Stimulated activated CD4-positive, alpha-beta T cell treated with anti-CD3 and anti-CD28 coated beads, TNF-alpha, amount 100 ng/mL, for 4 hours (primary cell): Measurements from ENCODE around the gene PREX1.
"Not testable (repeated sequence)": the region's sequence is repeated elsewhere in the genome, so short reads cannot be mapped to it uniquely, and the experiment has no call there.

ENCODE experiments used
- DNase-seq, 3 experiments: peaks; one replicate each; pipeline ENCODE4 v3.0.0-alpha.2; 2020; ENCODE audit warnings: low read depth in 3 of 3

PREX1 gene

DNA sequence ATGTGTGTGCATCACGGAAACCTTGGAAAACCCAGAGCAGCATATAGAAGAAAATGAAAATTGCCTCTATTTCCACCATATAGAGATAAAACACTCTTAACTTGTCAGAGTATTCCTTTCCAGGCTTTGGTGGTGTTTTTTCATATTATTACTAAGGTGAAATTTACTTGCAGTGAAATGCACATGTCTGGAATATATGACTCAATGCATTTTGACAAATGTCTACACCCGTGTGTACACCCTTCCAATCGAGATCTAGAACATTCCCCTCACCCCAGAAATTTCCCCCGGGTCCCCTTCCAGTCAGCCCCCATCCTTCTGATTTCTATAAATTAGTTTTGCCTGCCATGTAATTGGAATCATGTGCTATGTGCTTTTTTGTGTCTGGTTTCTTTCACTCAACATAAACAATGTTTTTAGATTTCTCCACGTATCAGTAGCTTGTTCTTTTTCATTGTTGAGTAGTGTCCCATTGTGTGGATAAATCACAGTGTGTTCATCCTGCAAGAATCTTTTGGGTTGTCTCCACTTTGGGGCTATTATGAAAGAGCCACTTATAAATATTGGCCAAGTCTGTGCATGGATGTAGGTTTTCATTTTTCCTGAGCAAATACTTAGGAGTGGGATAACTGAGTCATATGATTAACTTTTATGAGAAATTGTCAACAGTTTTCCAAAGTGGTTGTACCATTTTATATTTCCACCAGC, 19.9 kb upstream of the PREX1 start:
- DNase-seq, result no peak

DNA sequence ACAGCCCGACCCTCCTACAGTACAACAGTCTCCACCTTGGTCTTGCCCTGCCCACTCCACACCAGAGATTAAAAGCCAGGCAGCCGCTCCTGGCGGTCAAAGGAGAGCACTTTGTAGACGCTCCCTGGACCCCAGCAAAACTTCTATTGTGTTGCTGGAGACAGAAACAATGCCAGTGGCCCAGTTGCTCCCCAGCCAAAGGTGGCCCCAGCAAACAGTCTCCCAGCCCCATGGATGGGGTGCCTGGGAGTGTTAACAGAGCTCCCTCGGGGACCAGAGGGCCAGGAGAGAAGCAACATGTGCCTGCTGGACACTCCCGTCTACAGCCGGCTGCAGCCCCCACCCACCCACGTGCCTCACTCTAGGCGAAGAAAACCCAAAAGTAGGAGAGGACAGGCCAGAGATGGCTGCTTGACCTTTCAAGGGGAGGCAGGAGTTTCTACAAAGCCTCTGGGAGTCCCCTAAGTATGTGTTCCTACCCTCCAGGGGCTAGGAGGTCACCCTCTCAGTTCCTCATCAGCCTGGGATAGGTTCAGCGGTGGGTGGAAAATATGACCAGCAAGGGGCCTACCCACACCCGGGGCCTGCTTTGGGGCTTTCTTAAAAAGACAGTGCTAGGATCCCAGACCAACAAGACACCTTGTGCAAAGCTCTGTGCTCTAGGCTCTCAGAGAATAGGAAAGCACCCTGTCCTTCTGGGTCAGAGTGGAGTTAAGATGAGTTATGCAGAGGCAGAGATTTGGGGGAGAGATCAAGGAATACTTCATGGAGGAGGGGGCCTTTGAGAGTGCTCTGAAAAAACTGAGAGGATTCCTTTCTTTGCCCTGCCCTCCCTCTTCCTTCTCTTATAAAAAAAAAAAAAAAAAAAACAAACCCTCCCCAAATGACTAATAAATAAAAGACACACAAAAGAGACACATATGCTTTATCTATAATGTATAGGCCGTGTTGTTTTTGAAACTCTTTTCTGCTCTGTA, 19.0 kb upstream of the PREX1 start:
- no peak for DNase-seq

DNA sequence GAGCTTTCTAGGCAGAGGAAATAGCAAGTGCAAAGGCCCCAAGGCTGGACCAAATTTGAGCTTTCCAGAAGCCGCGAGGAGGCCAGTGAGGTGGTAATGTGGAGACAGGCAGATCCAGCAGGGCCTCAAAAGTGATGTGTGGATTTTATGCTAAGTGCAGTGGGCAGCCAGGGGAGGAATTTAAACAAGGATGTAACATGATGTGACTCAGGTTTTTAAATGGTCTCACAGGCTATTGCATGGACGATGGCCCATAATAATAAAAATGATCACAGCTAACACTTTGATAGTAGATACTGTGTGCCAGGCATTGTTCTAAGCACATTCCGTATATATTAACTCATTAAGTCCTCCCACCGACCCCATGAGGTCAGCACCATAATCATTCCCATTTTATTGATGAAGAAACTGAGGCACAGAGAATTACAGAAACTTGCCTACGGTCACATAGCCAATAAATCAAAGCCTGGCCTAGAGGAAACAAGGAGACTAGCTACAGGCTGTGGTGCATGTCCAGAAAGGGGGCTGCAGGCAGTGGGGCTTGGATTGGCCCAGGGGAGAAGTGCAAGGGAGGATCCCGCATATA, 18.0 kb upstream of the PREX1 start:
- DNase-seq, result no peak

DNA sequence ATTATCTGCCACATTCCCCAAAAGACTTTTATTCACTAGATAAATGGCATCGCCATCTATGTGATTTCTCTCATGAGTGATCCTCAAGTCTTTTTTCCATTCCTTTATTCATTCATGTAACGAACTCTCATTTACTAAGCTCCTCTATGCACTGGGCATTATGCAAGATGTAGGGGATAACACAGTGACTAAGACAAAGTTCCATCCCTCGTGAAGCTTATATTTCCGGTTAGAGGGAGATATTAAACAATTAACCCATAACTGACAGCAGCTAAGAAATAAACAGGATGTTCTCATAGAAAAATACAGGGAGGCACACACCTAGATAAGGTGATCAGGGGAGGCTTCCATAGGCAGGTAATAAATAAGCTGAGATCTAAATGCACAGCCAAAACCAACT, 17.2 kb upstream of the PREX1 start:
- no peak for DNase-seq

DNA sequence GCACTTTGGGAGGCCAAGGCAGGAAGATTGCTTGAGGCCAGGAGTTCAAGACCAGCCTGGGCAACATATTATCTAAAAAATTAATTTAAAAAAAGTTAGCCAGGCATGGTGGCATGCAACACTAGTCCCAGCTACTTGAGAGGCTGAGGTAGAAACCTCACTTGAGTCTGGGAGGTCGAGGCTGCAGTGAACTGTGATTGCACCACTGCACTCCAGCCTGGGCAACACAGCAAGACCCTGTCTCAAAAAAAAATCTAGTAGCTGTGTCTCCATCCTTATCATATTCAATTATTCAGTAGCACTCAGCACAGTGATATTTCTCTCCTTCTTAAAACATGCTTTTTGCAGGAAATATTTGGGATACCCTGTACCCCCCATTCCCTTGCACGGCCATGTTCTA, 16.1 kb upstream of the PREX1 start:
- DNase-seq, result not testable (repeated sequence)

DNA sequence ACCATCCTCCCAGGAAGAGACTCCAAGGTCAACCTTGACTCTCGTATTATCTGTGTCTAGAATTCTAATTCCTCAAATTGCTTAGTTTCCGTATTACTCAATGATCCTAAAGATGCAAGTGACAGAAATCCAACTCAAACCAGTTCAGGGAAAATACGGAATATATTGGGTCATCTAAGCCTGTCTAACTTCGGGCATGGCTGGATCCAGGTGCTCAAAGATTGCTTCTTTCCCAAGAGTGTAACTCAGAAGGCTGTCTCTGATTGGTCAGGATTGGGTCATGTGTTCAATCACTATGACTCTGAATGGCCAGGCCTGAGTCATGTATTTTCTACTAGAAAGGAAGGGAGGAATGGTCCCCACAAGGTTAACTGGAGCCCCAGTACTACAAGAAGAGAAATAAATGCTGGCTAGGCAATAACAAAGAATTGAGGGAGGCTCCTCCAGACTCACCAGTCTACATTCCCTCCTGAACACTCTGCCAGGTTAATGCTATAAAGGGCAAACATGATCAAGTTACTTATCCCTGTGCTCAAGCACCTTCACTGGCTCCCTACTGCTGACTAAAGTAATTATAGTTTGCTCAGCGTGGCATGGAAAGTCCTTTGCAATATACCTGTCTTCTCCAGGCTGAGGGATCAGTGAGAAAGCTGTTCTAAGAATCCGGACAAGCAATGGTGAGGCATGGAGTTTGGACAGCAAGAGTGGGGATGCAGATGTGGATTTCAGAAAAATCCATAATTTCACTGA, 15.4 kb upstream of the PREX1 start:
- DNase-seq, result no peak

DNA sequence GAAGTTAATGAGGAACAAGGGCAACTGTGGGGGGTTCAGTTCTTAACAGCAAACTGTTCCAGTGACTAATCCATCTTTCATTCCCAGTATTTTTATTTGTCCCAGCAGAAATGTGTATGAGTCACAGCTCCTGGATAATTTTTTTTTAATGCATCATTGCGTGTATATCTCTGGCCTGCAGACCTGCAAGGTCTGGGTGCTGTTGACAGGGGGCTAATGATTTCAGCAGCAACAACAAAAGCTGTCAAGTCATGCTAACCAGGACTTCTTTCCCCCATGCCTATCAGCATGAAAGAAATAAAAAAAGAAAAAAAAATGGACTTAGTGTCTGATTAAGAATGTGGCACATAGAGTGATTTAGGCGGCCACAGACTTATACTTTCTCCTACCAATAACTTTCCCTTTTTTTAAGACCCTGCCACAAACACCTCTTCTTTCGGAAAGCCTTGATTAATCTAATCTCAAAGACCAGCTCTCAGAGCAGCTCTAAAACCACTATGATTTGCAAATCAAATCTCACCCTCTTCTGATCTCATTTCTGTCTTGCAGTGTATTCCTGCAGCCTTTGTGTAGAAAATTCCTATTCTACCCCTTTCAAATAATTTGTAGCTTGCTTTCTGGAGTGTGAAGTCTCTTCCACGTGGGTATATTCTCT, 14.2 kb upstream of the PREX1 start:
- no peak for DNase-seq

DNA sequence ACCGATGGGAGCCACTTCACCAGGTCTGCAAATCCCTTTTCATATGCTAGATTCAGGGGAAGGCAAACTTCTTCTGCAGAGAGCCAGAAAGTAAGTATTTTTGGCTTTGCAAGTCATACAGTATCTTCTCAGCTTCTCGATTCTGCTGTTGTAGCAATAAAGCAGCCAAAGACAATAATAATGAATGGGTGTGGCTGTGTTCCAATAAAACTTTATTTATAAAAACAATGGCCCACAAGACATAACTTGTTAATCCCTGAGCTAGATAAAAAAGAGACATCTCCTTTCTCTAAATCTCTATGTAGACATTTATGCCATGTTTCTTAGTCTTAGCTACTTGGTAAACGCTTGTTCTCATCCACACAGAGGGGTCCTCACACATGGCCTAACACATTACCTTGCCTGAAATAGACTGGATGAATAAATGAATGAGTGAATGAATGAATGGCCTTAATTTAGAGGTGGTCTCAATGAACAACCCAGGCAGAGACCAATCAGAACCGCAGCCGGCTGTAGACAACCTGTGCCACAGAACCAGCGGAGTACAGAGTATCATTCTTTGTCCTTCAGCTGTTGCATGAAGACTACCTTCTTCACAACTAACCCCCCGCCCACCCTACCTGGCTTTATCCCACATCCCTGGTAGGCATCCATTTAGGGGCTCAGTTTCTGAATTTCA, 13.5 kb upstream of the PREX1 start:
- DNase-seq, result no peak

DNA sequence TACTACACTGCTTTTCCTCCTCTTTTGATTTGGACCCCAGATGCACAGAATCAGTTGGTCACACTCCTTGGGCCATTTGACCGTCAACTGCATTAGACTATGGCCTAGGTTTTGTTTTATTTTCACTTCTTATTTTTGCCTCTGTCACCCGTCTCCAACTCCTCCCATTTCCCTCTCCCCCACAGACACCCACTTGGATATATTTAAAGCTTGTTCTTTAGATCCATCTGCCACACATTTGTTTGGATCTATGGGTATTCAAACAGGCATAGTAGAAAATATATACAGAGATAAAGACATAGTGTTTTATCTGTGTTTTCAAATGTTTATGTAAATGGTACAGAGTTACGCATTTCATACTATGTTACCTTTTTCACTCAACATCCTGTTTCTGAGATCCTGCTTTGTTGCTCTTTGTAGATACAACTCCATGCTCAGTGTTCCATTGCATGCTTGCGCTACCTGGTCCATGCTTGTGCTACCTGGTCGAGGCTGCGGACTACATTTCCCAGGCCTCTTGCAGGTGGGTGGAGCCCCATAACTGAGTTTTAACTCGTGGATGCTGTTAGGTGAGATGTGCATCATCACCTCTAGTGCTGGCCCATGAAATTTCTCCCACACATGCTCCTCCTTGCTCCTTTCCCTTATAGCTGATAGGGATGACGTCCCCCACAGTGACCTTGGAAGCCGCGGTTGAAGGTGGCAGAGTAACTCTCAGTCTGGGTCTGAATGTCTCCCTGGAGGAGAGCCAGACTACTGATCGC, 11.5 kb upstream of the PREX1 start:
- no peak for DNase-seq

DNA sequence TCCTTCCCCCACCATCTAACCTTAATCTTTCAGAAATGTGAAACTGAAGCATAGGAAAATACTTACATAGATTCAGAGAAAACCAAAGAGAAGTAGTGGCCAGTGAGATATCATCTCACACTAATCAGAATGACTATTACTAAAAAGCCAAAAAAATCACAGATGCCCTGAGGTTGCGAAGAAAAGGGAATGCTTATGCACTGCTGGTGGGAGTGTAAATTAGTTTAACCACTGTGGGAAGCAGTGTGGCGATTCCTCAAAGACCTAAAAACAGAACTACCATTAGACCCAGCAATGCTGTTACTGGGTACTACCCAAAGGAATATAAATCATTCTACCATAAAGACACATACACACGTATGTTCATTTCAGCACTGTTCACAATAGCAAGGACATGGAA, 9.2 kb upstream of the PREX1 start:
- DNase-seq, result no peak

DNA sequence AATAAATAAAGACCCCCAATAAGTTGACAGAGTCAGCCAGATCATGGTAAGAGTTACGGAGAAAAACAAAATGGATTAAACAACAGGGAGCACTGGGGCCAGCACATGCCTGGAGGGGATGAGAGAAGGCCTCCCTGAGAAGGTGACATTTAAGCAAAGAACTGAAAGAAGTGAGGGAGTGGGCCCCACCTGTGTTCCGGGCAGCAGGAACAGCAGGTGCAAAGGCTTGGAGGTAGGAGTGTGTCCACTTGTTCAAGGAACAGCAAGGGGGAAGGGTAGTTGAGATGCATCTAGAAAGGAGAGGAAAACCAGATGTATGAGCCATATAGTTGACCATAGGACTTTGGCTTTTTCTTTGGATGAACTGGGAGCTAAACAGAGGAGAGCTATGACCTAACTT, 7.6 kb upstream of the PREX1 start:
- no peak for DNase-seq

DNA sequence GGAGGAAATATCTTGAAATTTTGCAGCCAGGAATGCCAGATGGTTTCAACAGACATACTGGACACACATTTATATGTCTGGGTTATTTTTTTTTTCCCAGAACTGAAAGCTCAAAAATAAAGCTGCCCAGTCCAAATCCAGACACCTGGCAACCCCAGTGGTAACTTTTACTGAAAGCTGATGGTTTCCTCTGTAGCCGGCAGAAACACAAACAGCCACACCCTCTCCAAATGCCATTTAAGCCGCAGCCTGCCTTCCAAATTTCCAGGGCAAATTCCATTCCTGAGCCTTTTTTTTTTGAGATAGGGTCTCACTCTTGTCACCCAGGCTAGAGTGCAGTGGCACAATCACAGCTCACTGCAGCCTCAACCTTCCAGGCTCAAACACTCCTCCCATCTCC, 6.5 kb upstream of the PREX1 start:
- DNase-seq, result no peak

DNA sequence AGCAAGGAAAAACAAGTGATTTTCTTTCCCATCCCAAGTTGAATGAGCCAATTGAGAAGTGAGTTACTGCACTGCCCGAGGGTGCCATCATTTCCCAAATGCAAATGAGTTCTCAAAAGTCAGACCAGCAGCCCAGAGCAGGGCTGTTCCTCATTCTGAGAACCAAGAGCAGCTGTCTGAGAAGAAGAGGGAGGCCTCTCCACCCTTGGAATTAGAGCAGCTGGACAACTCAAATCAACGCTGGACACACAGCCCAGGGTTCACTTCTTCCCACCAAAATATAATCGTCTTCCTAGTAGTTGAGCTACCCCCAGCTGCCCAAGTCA, 4.6 kb upstream of the PREX1 start:
- no peak for DNase-seq

DNA sequence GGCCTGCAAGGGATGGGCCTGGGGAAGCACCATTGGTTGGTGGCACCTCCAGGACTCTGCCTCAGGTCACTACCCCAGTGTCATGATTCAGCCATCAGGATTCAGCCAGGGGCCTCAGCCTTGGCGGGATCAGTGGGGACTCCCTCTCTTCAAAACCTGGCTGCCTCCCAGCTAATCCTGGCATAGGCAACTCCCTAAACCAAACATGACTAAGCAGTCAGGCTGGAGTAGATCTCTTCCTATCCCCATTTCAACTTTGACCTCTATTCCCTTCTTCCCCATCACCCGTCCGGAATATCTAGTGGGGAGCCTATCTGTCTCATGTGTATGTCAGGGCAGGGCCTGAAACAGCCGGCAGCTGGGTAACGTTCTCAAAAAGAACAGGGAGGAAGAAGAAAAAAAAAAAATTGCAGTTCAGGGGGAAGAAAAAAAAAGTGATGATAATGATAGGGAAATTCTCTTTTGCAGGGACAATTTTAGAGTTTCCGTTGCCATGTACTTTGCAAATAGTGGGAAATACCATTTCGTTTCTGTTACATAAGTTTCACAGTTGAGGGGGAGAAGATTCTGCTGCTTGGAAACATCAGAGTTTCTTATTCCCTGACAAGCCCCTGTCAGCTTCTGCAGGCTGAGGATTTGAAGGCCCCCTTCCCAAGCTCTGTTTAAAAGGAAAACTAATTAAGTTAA, 4.1 kb upstream of the PREX1 start:
- no peak for DNase-seq

DNA sequence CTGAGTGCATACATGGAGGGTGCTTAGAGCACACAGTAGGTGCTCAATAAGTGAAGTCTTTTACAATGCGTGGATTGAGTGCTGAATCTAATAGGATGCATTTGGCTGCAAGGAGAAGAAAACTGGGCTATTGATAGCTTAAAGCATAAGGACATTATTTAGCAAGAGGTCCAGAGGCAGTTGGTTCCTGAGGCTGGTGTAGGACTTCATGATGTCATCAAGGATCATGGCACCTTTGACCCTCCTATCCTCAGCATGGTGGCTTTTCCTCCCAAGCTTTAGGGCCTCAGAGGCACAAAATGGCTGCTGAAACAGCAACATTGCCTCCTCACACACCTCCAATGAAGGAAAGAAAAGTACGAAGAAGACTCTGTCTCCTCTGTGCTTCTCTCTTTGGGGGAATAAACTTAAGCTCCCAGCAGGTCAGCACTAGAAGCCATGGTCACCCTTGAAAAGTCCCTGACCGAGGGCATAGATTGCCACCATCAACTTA, 3.1 kb upstream of the PREX1 start:
- no peak for DNase-seq

DNA sequence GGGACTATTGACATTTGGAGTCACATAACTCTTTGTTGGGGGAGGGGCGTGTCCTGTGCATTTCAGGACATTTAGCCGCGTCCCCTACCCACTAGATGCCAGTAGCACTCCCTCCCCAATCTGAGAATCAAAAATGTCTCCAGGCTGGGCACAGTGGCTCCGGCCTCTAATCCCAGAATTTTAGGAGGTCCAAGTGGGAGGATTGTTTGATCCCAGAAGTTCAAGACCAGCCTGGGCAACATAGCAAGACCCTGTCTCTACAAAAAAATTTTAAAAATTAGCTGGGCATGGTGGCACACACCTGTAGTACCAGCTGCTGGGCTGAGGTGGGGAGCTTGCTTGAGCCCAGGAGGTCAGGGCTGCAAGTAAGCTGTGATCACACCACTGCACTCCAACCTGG, 2.1 kb upstream of the PREX1 start:
- DNase-seq, result no peak

DNA sequence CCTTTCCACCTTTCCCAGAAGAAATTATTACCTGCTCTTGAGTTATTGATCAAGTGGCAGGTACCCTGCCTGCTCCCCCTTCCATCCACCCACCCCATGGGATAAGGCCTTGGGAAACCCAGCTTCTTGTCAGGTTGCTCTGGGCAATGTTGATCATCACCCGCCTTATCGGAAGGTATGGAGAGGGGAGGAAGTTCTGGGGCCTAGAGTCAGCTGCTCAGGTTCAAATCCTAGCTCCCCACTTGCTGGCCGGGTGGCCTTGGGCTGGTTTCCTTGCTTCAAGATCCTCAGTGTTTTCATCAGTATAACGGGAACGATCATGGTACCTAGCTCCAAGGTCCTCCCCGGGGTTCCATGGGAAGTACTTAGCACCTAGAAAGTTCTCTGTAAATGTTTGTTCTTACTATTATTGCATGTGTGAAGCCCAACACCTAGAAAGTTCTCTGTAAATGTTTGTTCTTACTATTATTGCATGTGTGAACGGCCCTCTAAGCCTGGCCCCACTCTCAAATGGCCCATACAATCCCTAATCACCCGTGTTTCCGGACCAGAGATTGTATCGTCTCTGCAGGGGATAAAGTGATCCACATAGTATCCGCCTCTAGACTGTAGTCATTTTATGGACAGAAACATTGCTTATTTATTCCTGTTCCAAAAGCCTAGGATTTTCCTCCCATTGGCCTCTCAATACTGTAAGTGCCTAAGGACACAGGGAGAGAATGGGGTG, 1.1 kb upstream of the PREX1 start:
- no peak for DNase-seq

DNA sequence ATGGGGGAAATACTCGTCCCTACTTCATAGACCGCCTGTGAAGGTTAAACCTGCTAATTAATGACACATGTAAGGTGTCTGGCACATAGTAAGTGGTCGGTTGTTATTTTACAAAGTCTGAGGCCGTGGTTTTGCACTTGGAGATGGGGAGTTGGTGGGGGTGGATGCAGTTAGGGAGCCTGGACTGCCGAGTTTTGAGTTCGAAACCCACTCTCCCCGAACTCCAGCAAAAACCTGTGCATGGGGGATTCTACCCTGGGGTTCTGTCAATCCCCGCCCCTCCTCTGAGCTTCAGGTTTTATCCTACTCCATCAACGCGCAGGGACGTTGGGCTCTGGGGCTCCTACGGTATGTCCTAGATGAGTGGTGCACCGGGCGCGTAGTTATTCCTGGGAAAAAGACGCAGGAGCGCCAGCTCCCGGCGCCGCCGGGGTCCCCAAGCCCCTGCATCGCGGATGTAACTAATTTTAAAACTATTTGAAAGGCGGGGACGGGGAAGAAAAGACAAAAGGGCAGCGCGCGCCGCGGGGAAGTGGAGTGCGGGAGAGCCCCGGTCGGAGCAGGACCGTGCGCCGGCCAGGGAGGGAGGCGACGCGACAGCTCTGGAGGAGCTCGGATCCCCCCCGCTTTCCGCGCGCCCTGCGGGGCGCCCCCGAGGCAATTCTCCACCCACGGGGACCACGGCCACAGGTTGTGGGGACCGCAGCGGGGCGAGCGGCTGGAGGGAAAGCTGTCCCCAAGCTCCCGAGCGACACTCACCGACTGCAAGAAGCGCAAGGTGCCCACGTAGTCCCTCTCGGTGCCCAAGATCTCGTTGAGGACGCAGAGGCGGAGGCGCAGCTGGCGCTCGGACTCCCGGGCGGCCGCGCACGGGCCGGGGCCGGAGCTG, 672 bp downstream of the PREX1 start:
- peak in 1 of 3 experiments; percentile 12 for DNase-seq
